ENCODE measurements around the gene F10. TPM values are rescaled to one million over a fixed set of nuclear protein-coding genes. Genes with fewer than 3 reads are reported as not detected.

Gene F10
- polyA plus RNA-seq, 4 donors, result 21.8 to 23.4 (median 22.4) TPM

GRCh38 chr13:113186061-113186900 is 63.7 kb downstream of the F10 start:
- no peak for DNase-seq (ENCODE audit: low read depth in 4 of 4, low spot score in 2 of 4)

- no peak for DNase-seq (ENCODE audit: low read depth in 4 of 4, low spot score in 2 of 4)
Measured at GRCh38 chr13:113187263-113187669, 64.7 kb downstream of the F10 start.

GRCh38 chr13:113187883-113188665 is 65.5 kb downstream of the F10 start:
- DNase-seq (ENCODE audit: low read depth in 4 of 4, low spot score in 2 of 4), result no peak

- DNase-seq (ENCODE audit: low read depth in 4 of 4, low spot score in 2 of 4), result no peak
Measured at GRCh38 chr13:113190181-113190580, 67.6 kb downstream of the F10 start.

GRCh38 chr13:113192279-113192678 is 69.7 kb downstream of the F10 start:
- no peak for DNase-seq (ENCODE audit: low read depth in 4 of 4, low spot score in 2 of 4)

DNA sequence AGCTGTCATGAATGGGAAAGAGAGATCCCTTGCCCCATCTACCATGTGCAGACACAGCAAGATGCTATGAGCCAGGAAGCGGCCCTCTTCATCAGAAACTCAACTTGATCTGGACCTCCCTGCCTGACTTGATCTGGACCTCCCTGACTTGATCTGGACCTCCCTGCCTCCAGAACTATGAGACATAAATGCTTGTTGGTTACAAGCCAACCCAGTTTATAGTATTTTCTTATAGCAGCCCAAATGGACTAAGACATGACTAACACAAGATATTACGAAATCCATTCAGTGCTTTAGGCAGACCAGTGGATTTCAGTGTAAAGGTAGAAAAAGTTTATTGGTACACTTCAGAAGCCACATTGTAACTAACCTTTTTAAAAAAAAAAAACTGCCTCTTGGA is 70.3 kb downstream of the F10 start:
- DNase-seq (ENCODE audit: low read depth in 4 of 4, low spot score in 2 of 4), result no peak

DNA sequence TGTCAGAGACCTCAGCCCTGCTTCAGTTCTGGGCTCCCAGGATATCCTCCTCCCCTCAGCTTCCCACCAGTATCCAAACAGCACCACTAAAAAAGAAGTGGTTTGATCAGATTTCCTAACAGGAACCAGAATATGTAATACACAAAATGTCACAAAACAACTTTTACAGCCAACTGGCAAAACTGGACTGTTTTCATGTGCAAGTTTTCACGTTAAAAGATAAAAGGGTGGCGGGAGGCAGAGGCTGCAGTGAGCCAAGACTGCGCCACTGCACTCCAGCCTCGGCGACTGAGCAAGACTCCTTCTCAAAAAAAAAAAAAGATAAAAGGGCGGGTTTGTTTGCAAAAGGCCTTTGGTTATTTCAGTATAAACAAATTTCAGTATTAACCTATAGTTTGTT is 72.8 kb downstream of the F10 start:
- no peak for DNase-seq (ENCODE audit: low read depth in 4 of 4, low spot score in 2 of 4)

- DNase-seq (ENCODE audit: low read depth in 4 of 4, low spot score in 2 of 4), result no peak
Measured at GRCh38 chr13:113196970-113197737, 74.6 kb downstream of the F10 start.

Other genes starting within 250 kb of the F10 start
- 10 to 100 TPM; 23.3 to 45.1 (median 38.1) TPM for gene MCF2L, start 153.6 kb upstream of the F10 start, polyA plus RNA-seq (ENCODE audit: insufficient read length in 4 of 4)
- 1 to 10 TPM; 1.8 to 4.3 (median 4.1) TPM for gene F7, start 17.0 kb upstream of the F10 start, polyA plus RNA-seq (ENCODE audit: insufficient read length in 4 of 4)
- 1 to 10 TPM in 3 of 4 donors, under 1 TPM in 1; 0.86 to 3.9 (median 2.4) TPM for gene PROZ, start 35.8 kb downstream of the F10 start, polyA plus RNA-seq (ENCODE audit: insufficient read length in 4 of 4)
- gene PCID2, start 85.9 kb downstream of the F10 start, polyA plus RNA-seq (ENCODE audit: insufficient read length in 4 of 4), result 10 to 100 TPM; 47.9 to 72.3 (median 64.1) TPM
- 10 to 100 TPM; 68.9 to 91.5 (median 83.5) TPM for gene CUL4A, start 86.8 kb downstream of the F10 start, polyA plus RNA-seq (ENCODE audit: insufficient read length in 4 of 4)
- 100 to 1,000 TPM; 174 to 193 (median 182) TPM for gene LAMP1, start 174.4 kb downstream of the F10 start, polyA plus RNA-seq (ENCODE audit: insufficient read length in 4 of 4)
- 10 to 100 TPM; 11.4 to 23.7 (median 17.5) TPM for gene GRTP1, start 241.3 kb downstream of the F10 start, polyA plus RNA-seq (ENCODE audit: insufficient read length in 4 of 4)